ENCODE results near the gene SLC9A9. TPM values are rescaled to one million over a fixed set of nuclear protein-coding genes. Genes with fewer than 3 reads are reported as not detected.

SLC9A9 gene
- total and polyA plus RNA-seq, 2 of the 8 experiments (the other 6 are each of a cell fraction or from before 2014, with no cell fraction given) = 0.48 to 1.1 TPM

- no peak overlapping the region for H3K18ac ChIP-seq (ENCODE audit: extremely low read depth, low read length)
- no peaks in the 10 kb centered on the region for H3K4me1 ChIP-seq (replicated peaks in 1 of 4; ENCODE audit: control insufficient read depth in 3 of 4, insufficient read depth in 4 of 4, low read length in 3 of 4)
- H4K91ac ChIP-seq (replicated peaks; ENCODE audit: insufficient read length, low read length) = no peak overlapping the region
- no peaks in the 10 kb centered on the region for H3K79me1 ChIP-seq (ENCODE audit: low read depth, low read length)
- no peak for DNase-seq (ENCODE audit: low read depth in 1 of 2, low spot score in 2 of 2)
- no peak overlapping the region for H2BK12ac ChIP-seq (ENCODE audit: low read depth, low read length)
- FAIRE-seq = no peak
- H2BK120ac ChIP-seq (replicated peaks; ENCODE audit: low read depth, low read length) = no peak overlapping the region
- no peak overlapping the region for H3K56ac ChIP-seq (replicated peaks; ENCODE audit: insufficient read length, low read depth, low read length)
- no peaks in the 10 kb centered on the region for H3K9me3 ChIP-seq (ENCODE audit: insufficient read depth in 2 of 2, low read depth in 1 of 2, low read length in 1 of 2)
- WGBS, 2 experiments (ENCODE audit: extremely low coverage in 1 of 2, insufficient coverage in 1 of 2, insufficient read length in 1 of 2, insufficient replicate concordance in 2 of 2, low coverage in 1 of 2, low lambda C conversion rate in 2 of 2, missing lambda C conversion rate in 1 of 2) = 87% methylated on average over 2 of the region's 2 CpGs; no CpG with 5 or more reads in 1 of the 2 experiments
- H4K20me1 ChIP-seq (replicated peaks in 1 of 2; ENCODE audit: control insufficient read depth in 1 of 2, insufficient read depth in 2 of 2, low read length in 2 of 2) = no peaks in the 10 kb centered on the region
- POLR2A ChIA-PET (ENCODE audit: partially characterized antibody) = no interaction called here
- no peak overlapping the region for H4K8ac ChIP-seq (ENCODE audit: extremely low read depth, insufficient read depth, low read length)
- no peak overlapping the region for H3K14ac ChIP-seq (ENCODE audit: insufficient read length)
- no peak overlapping the region for H3K4ac ChIP-seq (replicated peaks; ENCODE audit: insufficient read length, low read depth, low read length)
- H3K4me3 ChIP-seq (ENCODE audit: extremely low read depth in 1 of 4, insufficient read depth in 2 of 4, low read depth in 3 of 4, low read length in 4 of 4) = no peak overlapping the region
- H2BK15ac ChIP-seq (ENCODE audit: low read length) = no peak overlapping the region
- no peaks in the 10 kb centered on the region for H3K27me3 ChIP-seq (replicated peaks in 1 of 4; ENCODE audit: control insufficient read depth in 3 of 4, extremely low read depth in 1 of 4, insufficient read depth in 3 of 4, low read length in 3 of 4)
- H3K23ac ChIP-seq (ENCODE audit: insufficient read length) = no peak overlapping the region
- CTCF ChIA-PET (ENCODE audit: partially characterized antibody) = no interaction called here
- no peak overlapping the region for H2AFZ ChIP-seq (ENCODE audit: low read length)
- H2AK5ac ChIP-seq (ENCODE audit: low read depth, low read length) = no peak overlapping the region
- H3K9ac ChIP-seq (replicated peaks in 1 of 4; ENCODE audit: extremely low read depth in 1 of 4, low read depth in 3 of 4, low read length in 3 of 4) = no peak overlapping the region
- no peaks in the 10 kb centered on the region for H3K23me2 ChIP-seq (ENCODE audit: low read depth, low read length)
- H2BK5ac ChIP-seq (ENCODE audit: low read depth, low read length) = no peak overlapping the region
- no peaks in the 10 kb centered on the region for H3K36me3 ChIP-seq (ENCODE audit: control insufficient read depth in 2 of 4, insufficient read depth in 4 of 4, low read length in 3 of 4)
- H3K27ac ChIP-seq (ENCODE audit: low read depth, low read length) = no peak overlapping the region
- no peak overlapping the region for H4K5ac ChIP-seq (ENCODE audit: insufficient read length, low read depth, low read length)
- no peak overlapping the region for H3K4me2 ChIP-seq (ENCODE audit: insufficient read depth in 1 of 2, low read depth in 2 of 2, low read length in 2 of 2)
- H2BK20ac ChIP-seq (ENCODE audit: low read length) = no peak overlapping the region
- H3K79me2 ChIP-seq (ENCODE audit: control insufficient read depth in 1 of 2, insufficient read depth in 2 of 2, low read length in 2 of 2) = no peaks in the 10 kb centered on the region
- TF ChIP-seq, protein P1, sequence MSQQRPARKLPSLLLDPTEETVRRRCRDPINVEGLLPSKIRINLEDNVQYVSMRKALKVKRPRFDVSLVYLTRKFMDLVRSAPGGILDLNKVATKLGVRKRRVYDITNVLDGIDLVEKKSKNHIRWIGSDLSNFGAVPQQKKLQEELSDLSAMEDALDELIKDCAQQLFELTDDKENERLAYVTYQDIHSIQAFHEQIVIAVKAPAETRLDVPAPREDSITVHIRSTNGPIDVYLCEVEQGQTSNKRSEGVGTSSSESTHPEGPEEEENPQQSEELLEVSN (IDR thresholded peaks at IDR 0.05) = no peak
- TF ChIP-seq SUZ12 (IDR thresholded peaks at IDR 0.05; ENCODE audit: low read length) (no peak), CHD2 (IDR thresholded peaks at IDR 0.05; ENCODE audit: low read length) (no peak), PHF8 (conservative IDR thresholded peaks at IDR 0.05; ENCODE audit: low read depth, low read length) (no peak), EP300 (IDR thresholded peaks at IDR 0.05; ENCODE audit: borderline replicate concordance in 1 of 2, low read depth in 2 of 2, low read length in 2 of 2) (no peak), KDM4A (IDR thresholded peaks at IDR 0.05; ENCODE audit: low read depth, low read length, severe bottlenecking) (no peak), EZH2 (IDR thresholded peaks at IDR 0.05; ENCODE audit: low read depth, low read length, severe bottlenecking) (no peak), CHD1 (IDR thresholded peaks at IDR 0.05; ENCODE audit: low read depth, low read length) (no peak), YY1 (IDR thresholded peaks at IDR 0.05; ENCODE audit: low read depth, low read length) (no peak), KDM5A (IDR thresholded peaks at IDR 0.05; ENCODE audit: low read length) (no peak), TCF12 (IDR thresholded peaks at IDR 0.05; ENCODE audit: low read depth, low read length) (no peak), CTBP2 (IDR thresholded peaks at IDR 0.05; ENCODE audit: borderline replicate concordance, insufficient read depth, insufficient read length, low read length) (no peak), BCL11A (IDR thresholded peaks at IDR 0.05; ENCODE audit: low read depth in 2 of 2, low read length in 2 of 2) (no peak), RFX5 (IDR thresholded peaks at IDR 0.05; ENCODE audit: borderline replicate concordance, low read depth, low read length) (no peak)
Measured at GRCh38 chr3:143755978-143756377, 92.3 kb downstream of the SLC9A9 start.
